ENCODE results near the gene CCL25.
"Not testable (repeated sequence)": the region's sequence is repeated elsewhere in the genome, so short reads cannot be mapped to it uniquely, and the experiment has no call there.

Gene CCL25

GRCh38 chr19:8086849-8087248 lies 34.3 kb downstream of the CCL25 start:
- no peak for DNase-seq

GRCh38 chr19:8087876-8088275 lies 35.3 kb downstream of the CCL25 start:
- DNase-seq = no peak

GRCh38 chr19:8088752-8089663 lies 36.4 kb downstream of the CCL25 start:
- DNase-seq = no peak

GRCh38 chr19:8089664-8090601 lies 37.4 kb downstream of the CCL25 start:
- DNase-seq = no peak

GRCh38 chr19:8090950-8091349 lies 38.4 kb downstream of the CCL25 start:
- DNase-seq = no peak

- DNase-seq = no peak
Measured at GRCh38 chr19:8093740-8094139, 41.2 kb downstream of the CCL25 start.

- DNase-seq = no peak
Measured at GRCh38 chr19:8094336-8094735, 41.8 kb downstream of the CCL25 start.

GRCh38 chr19:8095354-8095886 lies 42.9 kb downstream of the CCL25 start:
- DNase-seq = no peak

GRCh38 chr19:8096071-8096470 lies 43.5 kb downstream of the CCL25 start:
- no peak for DNase-seq

- DNase-seq = no peak
Measured at GRCh38 chr19:8097198-8097597, 44.6 kb downstream of the CCL25 start.

GRCh38 chr19:8097681-8098567 lies 45.4 kb downstream of the CCL25 start:
- no peak for DNase-seq

- no peak for DNase-seq
Measured at GRCh38 chr19:8101311-8101710, 48.8 kb downstream of the CCL25 start.

GRCh38 chr19:8101910-8102309 lies 49.4 kb downstream of the CCL25 start:
- DNase-seq = not testable (repeated sequence)

GRCh38 chr19:8105471-8105870 lies 52.9 kb downstream of the CCL25 start:
- no peak for DNase-seq

- no peak for DNase-seq
Measured at GRCh38 chr19:8107301-8107903, 54.8 kb downstream of the CCL25 start.

- no peak for DNase-seq
Measured at GRCh38 chr19:8108560-8109445, 56.2 kb downstream of the CCL25 start.

GRCh38 chr19:8109455-8109854 lies 56.9 kb downstream of the CCL25 start:
- no peak for DNase-seq

- DNase-seq = no peak
Measured at GRCh38 chr19:8109890-8110662, 57.5 kb downstream of the CCL25 start.

- no peak for DNase-seq
Measured at GRCh38 chr19:8110931-8111330, 58.4 kb downstream of the CCL25 start.

- no peak for DNase-seq
Measured at GRCh38 chr19:8111376-8111775, 58.8 kb downstream of the CCL25 start.

Data from activated CD4-positive, alpha-beta T cell treated with anti-CD3 and anti-CD28 coated beads, Interleukin-2, amount 50 U/mL, for 48 hours (primary cell).